Stimulated activated CD8-positive, alpha-beta memory T cell treated with anti-CD3 and anti-CD28 coated beads, Interleukin-4, amount 100 ng/mL, for 1 hour (primary cell): ENCODE measurements around the gene LRP5.

Experiments
- DNase-seq, 2 donors: peaks; one replicate each; pipeline ENCODE4 v3.0.0-alpha.2; 2020; ENCODE audit warnings: low read depth in 2 of 2, low spot score in 1 of 2

The LRP5 gene

DNA sequence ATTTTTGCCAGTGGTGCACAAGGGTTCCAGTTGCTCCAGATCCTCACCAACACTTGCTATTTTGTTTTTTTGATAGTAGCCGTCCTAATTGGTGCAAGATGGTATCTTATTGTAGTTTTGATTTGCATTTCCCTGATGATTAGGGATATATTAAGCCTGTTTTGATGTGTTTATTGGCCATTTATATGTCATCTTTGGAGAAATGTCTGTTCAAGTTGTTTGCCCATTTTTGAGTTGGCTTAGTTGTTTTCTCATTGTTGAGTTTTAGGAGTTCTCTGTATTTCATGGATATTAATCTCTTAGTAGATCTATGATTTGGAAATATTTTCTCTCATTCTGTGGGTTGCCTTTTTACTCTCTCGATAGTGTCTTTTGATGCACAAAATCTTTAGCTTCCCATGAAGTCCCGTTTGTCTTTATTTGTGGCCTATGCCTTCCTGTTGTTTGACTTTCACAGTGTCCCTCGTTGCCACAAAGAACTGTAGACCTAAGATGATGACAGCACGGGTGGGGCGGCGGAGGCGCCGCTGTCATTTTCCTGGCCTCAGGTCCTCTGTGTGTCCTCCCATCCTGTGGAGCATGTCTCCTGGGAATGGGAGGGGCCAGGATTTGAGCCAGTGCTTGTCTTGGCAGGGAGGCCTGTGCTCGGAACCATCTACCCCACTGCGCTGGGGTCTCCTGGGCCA lies 33.5 kb downstream of the LRP5 start:
- DNase-seq: no peak

DNA sequence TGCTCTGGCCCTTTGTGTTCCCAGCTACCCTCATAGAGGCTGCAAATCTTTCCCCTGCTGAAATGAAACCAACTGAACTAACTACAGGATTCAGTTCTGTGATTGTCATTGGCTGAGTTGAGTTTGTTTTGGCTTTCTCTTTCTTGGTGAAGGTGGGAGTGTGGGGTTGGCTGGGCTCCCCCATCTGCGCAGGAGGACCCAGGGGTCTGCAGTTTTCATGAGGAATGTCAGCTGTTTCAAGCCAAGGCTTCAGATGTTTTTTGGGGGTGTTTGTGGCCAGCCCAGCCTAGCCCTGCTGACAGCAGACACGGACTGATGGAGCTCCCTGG lies 34.0 kb downstream of the LRP5 start:
- no peak for DNase-seq

DNA sequence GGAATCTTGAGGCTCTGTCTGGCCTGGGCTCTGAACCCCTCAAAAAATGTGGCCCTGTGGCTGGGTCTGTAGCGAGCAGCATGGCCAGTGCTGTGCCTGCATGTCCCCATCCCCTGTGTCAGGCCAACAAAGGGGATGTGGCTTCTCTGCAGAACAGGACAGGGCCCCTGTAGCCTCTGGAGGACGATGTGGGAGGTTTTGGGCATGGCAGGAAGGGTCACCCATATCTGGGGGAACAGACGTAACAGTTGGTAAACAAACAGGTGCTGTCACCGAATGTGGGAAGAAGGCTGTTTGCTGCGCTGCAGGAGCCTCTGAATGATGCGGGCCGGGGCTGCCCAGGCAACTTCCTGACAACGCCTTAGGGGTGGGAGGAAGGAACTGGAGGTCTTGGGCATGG lies 35.0 kb downstream of the LRP5 start:
- DNase-seq: no peak

DNA sequence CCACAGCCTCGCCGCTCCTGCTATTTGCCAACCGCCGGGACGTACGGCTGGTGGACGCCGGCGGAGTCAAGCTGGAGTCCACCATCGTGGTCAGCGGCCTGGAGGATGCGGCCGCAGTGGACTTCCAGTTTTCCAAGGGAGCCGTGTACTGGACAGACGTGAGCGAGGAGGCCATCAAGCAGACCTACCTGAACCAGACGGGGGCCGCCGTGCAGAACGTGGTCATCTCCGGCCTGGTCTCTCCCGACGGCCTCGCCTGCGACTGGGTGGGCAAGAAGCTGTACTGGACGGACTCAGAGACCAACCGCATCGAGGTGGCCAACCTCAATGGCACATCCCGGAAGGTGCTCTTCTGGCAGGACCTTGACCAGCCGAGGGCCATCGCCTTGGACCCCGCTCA lies 35.5 kb downstream of the LRP5 start:
- DNase-seq: no peak

DNA sequence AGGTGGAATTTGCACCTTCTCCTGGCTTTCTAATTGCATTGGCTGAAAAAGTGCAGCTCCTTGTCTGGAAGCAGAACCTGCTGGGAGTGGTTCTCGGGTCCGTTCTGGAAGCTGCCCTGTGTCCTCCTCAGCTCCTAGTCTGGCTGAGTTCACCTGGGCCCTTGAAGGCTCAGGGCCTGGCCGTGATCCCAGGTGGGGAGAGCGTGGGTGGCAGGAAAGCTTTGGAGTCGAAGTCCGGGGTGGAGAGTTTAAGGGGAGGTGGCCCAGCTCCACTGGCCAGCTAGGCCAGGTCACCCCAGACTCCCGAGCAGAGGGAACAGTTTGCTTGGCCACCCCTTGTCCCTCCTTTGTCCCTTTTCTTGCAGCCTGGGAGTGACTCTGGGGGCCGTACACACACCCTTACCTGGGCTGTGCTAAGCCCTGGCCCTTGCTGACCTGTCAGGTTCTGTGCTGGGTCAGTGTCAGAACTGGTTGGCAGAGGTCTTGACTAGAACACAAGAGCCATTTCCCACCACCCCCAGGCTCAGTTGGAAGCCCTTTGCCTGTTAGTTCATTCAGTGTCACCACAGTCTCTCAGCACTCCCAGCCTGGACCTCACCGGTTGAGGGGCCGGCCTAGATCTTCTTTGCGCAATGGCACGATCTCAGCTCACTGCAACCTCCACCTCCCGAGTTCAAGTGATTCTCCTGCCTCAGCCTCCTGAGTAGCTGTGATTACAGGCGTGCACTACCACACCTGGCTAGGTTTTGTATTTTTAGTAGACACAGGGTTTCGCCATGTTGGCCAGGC lies 37.3 kb downstream of the LRP5 start:
- DNase-seq: no peak

DNA sequence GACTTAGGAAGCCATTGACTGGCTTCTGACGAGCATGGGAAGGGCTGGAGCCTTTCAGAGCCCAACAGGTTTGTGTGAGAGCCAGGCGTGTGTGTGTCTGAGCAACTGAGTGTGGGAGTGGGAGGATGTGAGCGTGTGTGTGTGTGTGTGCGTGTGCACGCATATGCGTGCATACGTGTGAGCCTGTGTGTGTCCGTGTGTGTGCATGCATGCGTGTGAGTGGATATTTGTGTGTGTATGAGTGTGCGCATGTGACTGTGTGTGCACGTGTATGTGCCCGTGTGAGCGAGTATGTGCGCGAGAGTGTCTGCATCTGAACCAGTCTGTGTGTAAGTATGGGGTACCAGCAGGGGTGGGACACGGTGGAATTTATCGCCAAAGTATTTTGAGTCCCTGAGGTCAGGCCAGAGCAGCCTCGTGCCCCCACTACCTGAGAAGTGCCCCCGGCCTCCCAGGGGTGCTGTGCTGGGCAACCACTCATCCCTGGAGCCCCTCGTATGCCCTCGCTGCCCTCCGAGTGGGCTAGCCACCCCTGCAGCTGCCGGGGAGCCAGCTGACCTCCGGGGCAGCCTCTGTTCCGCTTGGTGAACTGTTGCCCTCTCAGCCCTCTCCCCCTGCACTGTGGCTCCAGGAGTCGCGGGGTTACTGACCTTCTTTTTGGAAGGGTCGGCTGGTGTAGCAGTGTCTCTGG lies 38.5 kb downstream of the LRP5 start:
- DNase-seq: no peak

DNA sequence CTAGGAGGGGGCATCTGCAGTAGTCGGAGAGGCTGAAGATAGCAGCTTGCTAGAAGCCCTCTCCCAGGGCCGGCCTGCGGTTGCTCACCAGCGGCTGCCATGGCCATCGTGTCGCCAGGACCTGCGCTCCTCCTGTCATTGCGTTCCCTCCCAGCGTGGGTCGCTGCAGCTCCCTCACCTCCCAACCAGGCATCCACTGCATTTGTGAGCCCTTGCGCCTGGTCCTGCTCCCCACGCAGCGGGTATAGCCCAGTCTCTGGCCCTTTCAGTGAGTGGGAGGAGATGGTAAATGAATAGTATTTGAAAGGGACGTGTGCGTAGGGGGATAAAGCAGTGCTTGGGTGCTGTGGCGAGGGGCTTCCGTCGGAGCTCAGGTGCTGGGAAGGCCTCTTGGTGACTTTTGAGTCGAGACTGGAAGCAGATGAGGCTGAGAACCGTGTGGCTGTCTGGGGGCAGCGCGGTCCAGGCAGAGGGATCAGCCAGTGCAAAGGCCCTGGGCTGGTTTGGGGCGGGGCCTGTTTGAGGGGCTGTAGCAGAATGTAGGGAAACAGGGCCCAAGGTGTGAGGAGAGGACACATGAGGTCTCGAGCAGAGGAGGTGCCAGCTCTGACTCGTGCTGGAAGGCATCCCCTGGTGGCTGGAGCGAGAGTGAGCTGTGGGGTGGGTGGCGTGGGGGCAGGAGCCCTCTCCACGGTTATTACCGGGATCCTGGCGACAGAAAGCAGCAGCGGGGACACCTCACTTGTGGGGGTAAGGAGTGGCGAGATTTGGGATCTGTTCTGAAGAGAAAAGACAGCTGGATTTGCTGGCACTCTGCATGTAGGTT lies 39.3 kb downstream of the LRP5 start:
- no peak for DNase-seq

DNA sequence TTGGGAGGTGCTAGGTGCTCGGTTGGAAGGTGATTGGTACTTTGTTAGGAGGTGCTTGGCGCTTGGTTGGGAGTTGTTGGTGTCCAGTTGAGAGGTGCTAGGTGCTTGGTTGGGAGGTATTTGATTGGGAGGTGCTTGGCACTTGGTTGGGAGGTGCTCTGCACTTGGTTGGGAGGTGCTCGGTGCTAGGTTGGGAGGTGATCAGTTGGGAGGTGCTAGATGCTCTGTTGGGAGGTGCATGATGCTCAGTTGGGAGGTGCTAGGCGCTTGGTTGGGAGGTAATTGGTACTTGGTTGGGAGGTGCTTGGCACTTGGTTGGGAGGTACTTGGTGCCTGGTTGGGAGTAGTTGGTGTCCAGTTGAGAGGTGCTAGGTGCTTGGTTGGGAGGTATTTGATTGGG lies 40.2 kb downstream of the LRP5 start:
- no peak for DNase-seq

DNA sequence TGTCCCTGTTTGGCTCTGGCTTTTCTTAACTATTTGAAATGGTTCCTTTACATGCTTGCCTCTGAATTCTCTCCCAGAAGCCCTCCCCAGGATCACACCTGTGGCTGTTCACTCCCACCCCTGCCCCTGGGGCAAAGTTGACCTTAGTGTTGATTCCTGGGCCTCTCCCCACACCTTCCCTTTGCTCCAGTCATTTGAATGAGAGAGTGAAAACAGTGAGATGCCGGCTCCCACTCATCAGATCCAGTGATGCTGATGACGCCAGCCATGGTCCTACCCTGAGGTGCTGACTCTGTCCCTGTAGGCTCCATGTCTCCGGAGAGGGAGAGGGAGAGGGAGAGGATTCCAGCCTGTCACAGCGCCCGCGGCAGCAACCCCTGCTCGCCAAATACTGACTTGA lies 40.7 kb downstream of the LRP5 start:
- no peak for DNase-seq

DNA sequence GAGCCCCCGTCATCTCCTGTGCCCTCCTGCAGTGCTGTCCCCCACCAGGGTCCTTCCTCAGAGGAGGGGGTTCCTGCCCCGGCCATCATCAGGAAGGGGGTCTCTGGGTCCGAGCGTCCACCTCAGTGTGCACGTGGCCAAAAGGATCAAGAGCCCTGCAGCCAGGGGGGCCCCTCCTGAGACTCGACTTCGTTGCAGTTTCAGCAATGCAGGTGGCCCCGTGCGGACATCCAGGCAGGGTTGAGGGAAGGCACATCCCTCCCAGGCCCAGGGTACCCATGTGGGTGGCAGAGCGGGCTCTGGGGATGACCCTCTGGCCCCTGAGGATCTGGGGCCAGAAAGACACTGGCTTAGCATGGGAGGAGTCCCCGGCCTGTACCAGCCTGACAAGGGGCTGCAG lies 41.3 kb downstream of the LRP5 start:
- DNase-seq: no peak

DNA sequence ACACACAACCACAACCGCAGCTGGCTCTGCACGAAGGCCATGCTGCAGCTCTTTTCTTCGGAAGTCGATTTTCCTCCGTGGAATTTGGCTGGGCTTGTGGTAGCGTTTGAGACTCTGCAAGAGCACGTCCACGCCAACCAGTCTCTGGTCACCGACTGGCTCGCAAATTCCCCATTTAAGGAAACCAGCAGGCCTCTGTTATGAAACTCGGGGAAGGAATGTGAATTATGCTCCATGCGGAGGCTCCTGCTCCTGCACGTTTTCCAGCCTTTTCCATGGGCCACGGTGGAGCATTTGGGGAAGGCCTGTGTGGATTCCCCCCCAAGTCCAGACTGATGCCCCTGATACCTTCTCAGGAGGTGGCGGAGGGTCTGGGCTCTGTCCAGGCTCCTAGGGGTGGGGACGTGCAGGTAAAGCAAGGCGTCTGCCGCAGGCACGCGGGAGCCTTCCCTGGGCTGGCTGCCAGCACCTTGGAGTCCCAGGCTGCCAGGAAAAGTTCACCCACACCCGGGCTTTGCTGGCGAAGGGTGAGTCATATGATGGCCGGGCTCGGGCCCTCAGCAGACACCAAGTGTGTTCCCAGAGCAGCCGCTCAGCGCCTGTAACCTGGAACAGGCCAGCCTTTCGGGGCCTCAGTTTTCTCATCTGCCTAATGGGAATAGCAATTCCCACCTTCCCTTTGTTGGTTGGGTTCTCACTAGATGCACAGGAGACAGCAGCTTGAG lies 41.9 kb downstream of the LRP5 start:
- no peak for DNase-seq

DNA sequence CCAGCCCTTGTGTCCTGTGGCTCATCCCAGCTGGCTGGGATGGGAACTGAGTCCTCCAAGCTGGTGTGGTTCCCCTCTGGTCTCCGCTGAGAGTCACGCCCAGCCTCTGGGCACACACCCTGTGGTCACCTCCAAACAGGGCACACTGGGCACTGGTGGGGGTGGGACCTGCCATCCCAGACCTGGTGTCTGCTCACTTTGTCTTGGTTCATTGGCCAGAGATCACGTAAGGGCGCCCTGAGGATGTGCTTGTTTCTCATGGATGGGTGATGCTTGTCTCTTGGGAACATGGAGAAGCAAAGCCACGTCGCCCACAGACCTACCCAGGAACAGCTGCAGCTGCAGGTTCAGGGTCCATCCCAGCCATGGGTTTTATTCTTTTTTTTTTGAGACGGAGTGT lies 43.1 kb downstream of the LRP5 start:
- DNase-seq: no peak

DNA sequence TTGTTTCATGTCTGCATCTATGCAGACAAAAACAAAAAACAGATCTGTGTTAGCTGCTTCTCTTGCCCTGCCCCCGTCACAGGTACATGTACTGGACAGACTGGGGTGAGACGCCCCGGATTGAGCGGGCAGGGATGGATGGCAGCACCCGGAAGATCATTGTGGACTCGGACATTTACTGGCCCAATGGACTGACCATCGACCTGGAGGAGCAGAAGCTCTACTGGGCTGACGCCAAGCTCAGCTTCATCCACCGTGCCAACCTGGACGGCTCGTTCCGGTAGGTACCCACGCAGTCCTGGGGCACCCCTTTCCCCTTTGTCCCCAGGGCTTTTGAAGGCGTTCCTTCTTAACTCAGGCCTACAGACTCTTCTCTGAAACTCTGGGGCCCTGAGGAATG lies 45.2 kb downstream of the LRP5 start:
- DNase-seq: no peak

DNA sequence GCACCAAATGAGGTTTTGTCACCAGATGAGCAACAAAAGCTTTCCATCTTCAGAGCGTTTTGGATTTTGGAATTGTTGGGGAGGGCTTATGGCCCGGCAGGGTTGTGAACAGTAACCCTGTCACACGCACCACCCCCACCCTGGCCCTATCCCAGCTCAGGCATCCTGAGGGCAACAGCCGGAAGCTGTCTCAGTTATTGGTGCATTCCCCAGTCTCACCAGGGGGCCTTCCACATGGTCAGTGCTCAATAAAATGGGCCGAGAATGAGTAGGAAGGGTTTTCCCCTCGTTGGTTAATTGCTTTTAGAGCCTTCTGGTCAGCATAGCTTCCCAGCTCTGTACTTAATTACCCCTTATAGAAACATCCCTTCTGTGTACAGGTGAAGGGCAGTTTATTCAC lies 46.0 kb downstream of the LRP5 start:
- DNase-seq: no peak

DNA sequence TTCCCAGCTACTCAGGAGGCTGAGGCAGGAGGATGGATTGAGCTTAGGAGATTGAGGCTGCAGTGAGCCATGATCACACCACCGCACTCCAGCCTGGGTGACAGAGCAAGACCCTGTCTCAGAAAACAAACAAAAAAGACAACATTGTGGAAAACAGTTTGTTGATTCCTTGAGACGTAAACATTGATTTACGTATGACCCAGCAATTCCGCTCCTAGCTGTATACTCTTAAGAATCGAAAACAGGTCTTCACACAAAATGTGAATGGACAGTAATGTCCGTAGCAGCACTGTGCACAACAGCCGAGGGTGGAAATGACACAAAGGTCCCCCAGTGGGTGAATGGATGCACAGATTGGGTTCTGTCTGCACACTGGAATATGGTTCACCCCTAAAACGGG lies 49.3 kb downstream of the LRP5 start:
- no peak for DNase-seq

DNA sequence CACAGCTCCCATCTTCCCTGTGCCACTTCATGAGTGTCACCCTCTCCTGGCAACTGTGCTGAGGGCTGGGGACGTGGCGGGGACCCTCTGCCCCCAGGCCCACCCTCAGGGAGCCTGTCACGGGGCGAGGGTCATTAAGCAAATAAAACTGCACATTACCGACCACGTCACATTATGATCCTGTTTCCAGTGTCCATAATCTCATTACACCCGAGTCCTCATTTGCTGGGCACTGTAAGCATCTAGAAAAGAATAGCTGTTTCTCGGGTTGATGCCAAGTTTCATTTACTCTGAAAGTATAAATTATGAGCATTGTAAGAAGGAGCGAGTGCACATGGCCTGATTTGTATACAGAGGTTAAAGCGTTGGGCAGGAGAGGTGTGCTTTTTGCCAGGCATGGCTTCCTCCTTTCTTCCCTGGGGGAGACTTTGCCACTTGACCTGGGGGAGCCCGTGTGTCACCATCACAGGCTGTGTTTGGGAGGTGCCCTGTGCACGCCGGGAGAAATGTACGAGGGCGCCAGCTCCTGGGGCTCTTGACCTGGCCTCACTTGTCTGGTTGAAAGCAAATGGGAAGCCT lies 50.5 kb downstream of the LRP5 start:
- no peak for DNase-seq

DNA sequence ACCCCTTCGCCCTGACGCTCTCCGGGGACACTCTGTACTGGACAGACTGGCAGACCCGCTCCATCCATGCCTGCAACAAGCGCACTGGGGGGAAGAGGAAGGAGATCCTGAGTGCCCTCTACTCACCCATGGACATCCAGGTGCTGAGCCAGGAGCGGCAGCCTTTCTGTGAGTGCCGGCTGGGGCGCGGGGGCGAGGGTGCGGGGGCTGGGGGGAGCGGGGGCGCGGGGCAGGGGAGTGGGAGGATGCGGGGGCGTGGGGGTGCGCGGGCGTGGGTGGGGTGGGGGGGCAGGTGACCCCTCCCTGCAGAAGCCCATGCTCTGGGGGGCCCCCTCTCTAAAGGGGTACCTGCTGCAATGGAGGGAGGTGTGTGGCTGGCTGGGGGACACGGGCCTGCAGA lies 51.4 kb downstream of the LRP5 start:
- no peak for DNase-seq

DNA sequence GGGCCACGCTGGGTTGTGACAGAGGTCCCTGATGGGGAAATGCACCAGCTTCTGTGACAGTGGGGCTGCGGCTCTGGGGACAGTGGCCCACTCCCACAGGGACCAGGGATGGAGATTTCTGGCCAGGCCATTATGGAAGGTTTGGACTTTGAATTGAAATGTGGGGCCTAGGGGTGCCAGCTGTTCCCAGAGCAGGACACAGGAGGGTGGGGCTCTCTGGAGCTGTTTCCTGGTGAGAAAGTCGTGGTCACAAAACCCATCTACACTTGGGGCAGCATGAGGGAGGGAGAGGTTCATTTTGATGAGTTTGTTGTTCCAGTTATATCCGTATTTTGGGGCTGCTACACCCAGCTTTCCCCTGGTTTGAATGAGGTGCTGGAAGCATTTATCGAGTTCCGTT lies 52.2 kb downstream of the LRP5 start:
- DNase-seq: no peak

DNA sequence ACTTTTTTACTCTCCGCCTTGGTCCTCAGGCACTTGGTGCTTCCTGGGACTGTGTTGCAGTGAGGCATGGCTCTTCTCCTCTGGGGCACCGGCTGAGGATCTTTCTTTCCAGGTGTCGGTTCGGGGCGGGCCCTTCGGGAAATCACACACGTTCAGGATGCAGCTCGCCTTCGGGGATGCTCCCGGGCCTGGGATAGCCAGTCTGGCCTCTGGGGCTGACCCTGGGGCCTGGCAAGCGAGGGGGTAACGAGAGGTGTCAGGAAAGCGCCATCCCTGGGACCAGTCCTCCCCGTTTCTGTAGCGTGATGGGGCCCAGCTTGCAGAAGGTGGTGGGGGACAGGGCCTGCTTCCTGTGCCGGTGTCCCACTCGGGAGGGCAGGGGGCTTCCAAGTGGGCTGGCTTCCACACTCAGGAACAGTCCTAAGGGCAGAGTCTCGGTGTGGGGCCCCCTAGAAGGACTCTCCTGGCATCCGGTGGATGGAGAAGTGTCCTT lies 53.6 kb downstream of the LRP5 start:
- no peak for DNase-seq

DNA sequence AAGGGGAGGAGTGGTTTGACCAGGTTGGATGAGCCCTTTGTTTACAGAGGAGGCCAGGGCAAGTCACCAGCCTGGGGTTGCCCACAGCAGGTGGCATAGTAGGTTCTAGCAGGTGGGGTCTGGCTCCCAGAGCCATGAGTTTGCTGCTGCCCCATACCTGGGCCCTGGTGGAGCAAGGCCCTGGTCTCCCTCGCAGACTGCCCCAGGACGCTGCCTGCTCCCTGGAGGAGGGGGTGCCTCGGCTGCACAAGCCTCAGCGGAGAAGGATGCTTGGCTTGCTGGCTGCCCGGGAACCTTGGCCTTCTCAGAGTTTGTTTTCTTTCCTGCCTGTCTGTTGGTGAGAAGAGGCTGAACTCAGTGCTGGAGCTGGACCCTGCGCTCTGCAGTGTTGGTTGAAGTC lies 54.9 kb downstream of the LRP5 start:
- no peak for DNase-seq

DNA sequence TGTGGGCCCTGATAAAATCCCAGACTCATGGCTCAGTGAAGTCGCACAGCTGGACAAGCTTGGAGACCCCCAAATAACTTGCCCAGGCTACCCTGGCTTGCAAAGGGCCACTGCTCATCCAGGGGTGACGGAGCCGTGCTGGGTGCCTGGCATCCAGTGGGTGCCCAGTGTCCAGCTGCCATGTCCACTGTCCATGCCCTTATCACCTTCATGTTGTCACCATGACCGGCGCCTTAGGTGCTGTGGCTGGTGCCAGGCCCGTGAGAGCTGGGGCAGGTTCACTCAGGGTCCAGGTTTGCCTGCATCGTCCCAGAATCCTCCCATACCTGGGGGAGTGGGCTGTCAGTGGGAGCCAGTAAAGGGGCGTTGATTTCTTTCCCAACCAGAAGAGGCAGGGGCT lies 57.4 kb downstream of the LRP5 start:
- DNase-seq: no peak
